HEK293 (cell line): ENCODE results near the gene FTO.

Source experiments
- CTCF ChIA-PET: fragments of 350-600 bp; formaldehyde crosslinking; extraction: SDS; loops from one replicate; lab custom pipeline; 2021; ENCODE audit warnings: antibody characterized with exemption; lab: Yijun Ruan, JAX
- POLR2A ChIA-PET: fragments of 300-600 bp; formaldehyde crosslinking; extraction: SDS; loops from one replicate; lab custom pipeline; 2020; ENCODE audit warnings: antibody characterized with exemption, inconsistent platforms; lab: Yijun Ruan, JAX
- H3K27ac ChIP-seq: fragments of 200-500 bp; sonication (Bioruptor generic); 2 replicates; pipeline ENCODE4 v1.5.1; 2014; ENCODE audit warnings: low read depth, low read length, control low read depth, inconsistent platforms; ENCODE audit errors: extremely low read depth
- H3K36me3 ChIP-seq, 2 experiments: fragments of 200-500 bp in 1 of 2; sonication (Bioruptor generic) in 1 of 2; 1 replicate in 1 of 2; 2 replicates in 1 of 2; pipeline ENCODE4 v1.5.1; 2014 to 2017; ENCODE audit warnings: inconsistent platforms in 2 of 2, low read length in 2 of 2; ENCODE audit not compliant: control insufficient read depth in 2 of 2, insufficient read depth in 1 of 2
- H3K4me1 ChIP-seq: fragments of 200-500 bp; sonication (Bioruptor generic); 2 replicates; pipeline ENCODE4 v1.5.1; 2014; ENCODE audit warnings: mild to moderate bottlenecking, low read length, inconsistent platforms; ENCODE audit not compliant: control insufficient read depth, insufficient read depth
- H3K4me3 ChIP-seq: 2 replicates; pipeline ENCODE4 v1.5.1; 2011; ENCODE audit warnings: low read depth, mild to moderate bottlenecking, control low read depth, low read length, moderate library complexity
- H3K9me3 ChIP-seq: fragments of 200-500 bp; sonication (Bioruptor generic); 2 replicates; pipeline ENCODE4 v1.5.1; 2014; ENCODE audit warnings: low read depth, low read length, inconsistent platforms; ENCODE audit not compliant: control insufficient read depth, insufficient read depth
- IKZF3 ChIP-seq: fragments of 450-650 bp; IDR thresholded peaks from 2 replicates; pipeline ENCODE4 v1.5.0; 2018; ENCODE audit warnings: missing biosample characterization, mild to moderate bottlenecking, missing genetic modification characterization, moderate library complexity
- SCRT2 ChIP-seq: fragments of 450-650 bp; formaldehyde crosslinking; IDR thresholded peaks from 2 replicates; pipeline ENCODE4 v1.5.1; 2016; ENCODE audit warnings: missing biosample characterization, missing genetic modification characterization
- TRIM28 ChIP-seq: IDR thresholded peaks from 2 replicates; pipeline ENCODE4 v1.6.1; 2011; ENCODE audit warnings: low read length, control low read depth, borderline replicate concordance
- ZBTB48 ChIP-seq: fragments of 450-650 bp; formaldehyde crosslinking; IDR thresholded peaks from 2 replicates; pipeline ENCODE4 v1.5.1; 2016; ENCODE audit warnings: missing biosample characterization, missing genetic modification characterization
- ZFHX2 ChIP-seq: fragments of 450-650 bp; formaldehyde crosslinking; conservative IDR thresholded peaks from 2 replicates; pipeline ENCODE4 v1.5.1; 2016; ENCODE audit warnings: missing biosample characterization, missing genetic modification characterization
- ZNF529 ChIP-seq: fragments of 450-650 bp; formaldehyde crosslinking; IDR thresholded peaks from 2 replicates; pipeline ENCODE4 v1.5.1; 2017; ENCODE audit warnings: missing genetic modification characterization, missing biosample characterization; ENCODE audit not compliant: insufficient replicate concordance
- ZNF560 ChIP-seq: fragments of 450-650 bp; formaldehyde crosslinking; IDR thresholded peaks from 2 replicates; pipeline ENCODE4 v1.5.1; 2017; ENCODE audit warnings: missing biosample characterization, missing genetic modification characterization, borderline replicate concordance
- ZNF707 ChIP-seq: fragments of 450-650 bp; formaldehyde crosslinking; IDR thresholded peaks from 2 replicates; pipeline ENCODE4 v1.5.1; 2016; ENCODE audit warnings: missing biosample characterization, missing genetic modification characterization
- ZNF777 ChIP-seq: fragments of 450-650 bp; formaldehyde crosslinking; IDR thresholded peaks from 2 replicates; pipeline ENCODE4 v1.5.1; 2017; ENCODE audit warnings: missing biosample characterization, missing genetic modification characterization, borderline replicate concordance
- ZSCAN23 ChIP-seq: fragments of 450-650 bp; formaldehyde crosslinking; IDR thresholded peaks from 2 replicates; pipeline ENCODE4 v1.5.1; 2016; ENCODE audit warnings: missing biosample characterization, missing genetic modification characterization
- TF ChIP-seq, protein P1 (sequence below): fragments of 450-650 bp; formaldehyde crosslinking; IDR thresholded peaks from 2 replicates; pipeline ENCODE4 v1.5.1; 2017; ENCODE audit warnings: missing biosample characterization, missing genetic modification characterization
- TF ChIP-seq, protein P2 (sequence below): fragments of 450-650 bp; formaldehyde crosslinking; IDR thresholded peaks from 2 replicates; pipeline ENCODE4 v1.5.1; 2016; ENCODE audit warnings: missing biosample characterization, missing genetic modification characterization
- TF ChIP-seq, protein P3 (sequence below): fragments of 450-650 bp; formaldehyde crosslinking; conservative IDR thresholded peaks from 2 replicates; pipeline ENCODE4 v1.5.1; 2016; ENCODE audit warnings: low read depth, missing biosample characterization, missing genetic modification characterization
- TF ChIP-seq, protein P4 (sequence below): fragments of 450-650 bp; formaldehyde crosslinking; IDR thresholded peaks from 2 replicates; pipeline ENCODE4 v1.5.1; 2017; ENCODE audit warnings: missing biosample characterization, missing genetic modification characterization
- TF ChIP-seq, protein P5 (sequence below): fragments of 450-650 bp; formaldehyde crosslinking; IDR thresholded peaks from 2 replicates; pipeline ENCODE4 v1.5.1; 2016; ENCODE audit warnings: missing biosample characterization, missing genetic modification characterization, borderline replicate concordance
- TF ChIP-seq, protein P6 (sequence below): fragments of 450-650 bp; formaldehyde crosslinking; IDR thresholded peaks from 2 replicates; pipeline ENCODE4 v1.5.1; 2016; ENCODE audit warnings: missing biosample characterization, missing genetic modification characterization

The FTO gene

DNA sequence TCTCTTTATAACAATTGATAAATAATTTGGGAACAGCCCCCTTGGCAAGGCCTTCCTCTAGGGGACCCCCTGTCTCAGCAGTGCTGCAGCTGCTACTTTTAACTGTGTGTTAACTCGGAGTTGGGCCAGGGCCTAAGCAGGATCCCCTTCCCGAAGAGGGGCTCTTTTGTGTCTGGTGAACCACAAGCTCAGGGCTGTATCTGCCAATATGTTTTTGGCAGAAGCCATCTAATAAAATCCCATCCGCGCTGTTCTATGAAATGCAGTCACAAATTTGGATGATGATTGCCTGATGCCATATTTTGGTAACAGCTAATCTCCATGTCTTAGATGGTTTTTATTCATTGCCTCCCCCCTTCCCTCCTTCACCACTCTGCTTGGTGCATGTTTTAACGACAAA lies 267.7 kb downstream of the FTO start:
- POLR2A ChIA-PET, result no interaction called here
- TF ChIP-seq SCRT2 (tag by site-specific recombination) (no peak), ZFHX2 (no peak), TRIM28 (no peak), ZBTB48 (no peak), ZNF560 (tag by site-specific recombination) (no peak), ZNF777 (no peak), ZNF707 (tag by site-specific recombination) (no peak), ZSCAN23 (no peak), IKZF3 (tag by site-specific recombination) (no peak), ZNF529 (tag by site-specific recombination) (no peak)
- TF ChIP-seq, protein P1, sequence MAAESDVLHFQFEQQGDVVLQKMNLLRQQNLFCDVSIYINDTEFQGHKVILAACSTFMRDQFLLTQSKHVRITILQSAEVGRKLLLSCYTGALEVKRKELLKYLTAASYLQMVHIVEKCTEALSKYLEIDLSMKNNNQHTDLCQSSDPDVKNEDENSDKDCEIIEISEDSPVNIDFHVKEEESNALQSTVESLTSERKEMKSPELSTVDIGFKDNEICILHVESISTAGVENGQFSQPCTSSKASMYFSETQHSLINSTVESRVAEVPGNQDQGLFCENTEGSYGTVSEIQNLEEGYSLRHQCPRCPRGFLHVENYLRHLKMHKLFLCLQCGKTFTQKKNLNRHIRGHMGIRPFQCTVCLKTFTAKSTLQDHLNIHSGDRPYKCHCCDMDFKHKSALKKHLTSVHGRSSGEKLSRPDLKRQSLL (tag by site-specific recombination), result no peak
- TF ChIP-seq, protein P2, sequence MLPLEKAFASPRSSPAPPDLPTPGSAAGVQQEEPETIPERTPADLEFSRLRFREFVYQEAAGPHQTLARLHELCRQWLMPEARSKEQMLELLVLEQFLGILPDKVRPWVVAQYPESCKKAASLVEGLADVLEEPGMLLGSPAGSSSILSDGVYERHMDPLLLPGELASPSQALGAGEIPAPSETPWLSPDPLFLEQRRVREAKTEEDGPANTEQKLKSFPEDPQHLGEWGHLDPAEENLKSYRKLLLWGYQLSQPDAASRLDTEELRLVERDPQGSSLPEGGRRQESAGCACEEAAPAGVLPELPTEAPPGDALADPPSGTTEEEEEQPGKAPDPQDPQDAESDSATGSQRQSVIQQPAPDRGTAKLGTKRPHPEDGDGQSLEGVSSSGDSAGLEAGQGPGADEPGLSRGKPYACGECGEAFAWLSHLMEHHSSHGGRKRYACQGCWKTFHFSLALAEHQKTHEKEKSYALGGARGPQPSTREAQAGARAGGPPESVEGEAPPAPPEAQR, result no peak
- TF ChIP-seq, protein P3, sequence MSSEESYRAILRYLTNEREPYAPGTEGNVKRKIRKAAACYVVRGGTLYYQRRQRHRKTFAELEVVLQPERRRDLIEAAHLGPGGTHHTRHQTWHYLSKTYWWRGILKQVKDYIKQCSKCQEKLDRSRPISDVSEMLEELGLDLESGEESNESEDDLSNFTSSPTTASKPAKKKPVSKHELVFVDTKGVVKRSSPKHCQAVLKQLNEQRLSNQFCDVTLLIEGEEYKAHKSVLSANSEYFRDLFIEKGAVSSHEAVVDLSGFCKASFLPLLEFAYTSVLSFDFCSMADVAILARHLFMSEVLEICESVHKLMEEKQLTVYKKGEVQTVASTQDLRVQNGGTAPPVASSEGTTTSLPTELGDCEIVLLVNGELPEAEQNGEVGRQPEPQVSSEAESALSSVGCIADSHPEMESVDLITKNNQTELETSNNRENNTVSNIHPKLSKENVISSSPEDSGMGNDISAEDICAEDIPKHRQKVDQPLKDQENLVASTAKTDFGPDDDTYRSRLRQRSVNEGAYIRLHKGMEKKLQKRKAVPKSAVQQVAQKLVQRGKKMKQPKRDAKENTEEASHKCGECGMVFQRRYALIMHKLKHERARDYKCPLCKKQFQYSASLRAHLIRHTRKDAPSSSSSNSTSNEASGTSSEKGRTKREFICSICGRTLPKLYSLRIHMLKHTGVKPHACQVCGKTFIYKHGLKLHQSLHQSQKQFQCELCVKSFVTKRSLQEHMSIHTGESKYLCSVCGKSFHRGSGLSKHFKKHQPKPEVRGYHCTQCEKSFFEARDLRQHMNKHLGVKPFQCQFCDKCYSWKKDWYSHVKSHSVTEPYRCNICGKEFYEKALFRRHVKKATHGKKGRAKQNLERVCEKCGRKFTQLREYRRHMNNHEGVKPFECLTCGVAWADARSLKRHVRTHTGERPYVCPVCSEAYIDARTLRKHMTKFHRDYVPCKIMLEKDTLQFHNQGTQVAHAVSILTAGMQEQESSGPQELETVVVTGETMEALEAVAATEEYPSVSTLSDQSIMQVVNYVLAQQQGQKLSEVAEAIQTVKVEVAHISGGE, result no peak
- TF ChIP-seq, protein P4, sequence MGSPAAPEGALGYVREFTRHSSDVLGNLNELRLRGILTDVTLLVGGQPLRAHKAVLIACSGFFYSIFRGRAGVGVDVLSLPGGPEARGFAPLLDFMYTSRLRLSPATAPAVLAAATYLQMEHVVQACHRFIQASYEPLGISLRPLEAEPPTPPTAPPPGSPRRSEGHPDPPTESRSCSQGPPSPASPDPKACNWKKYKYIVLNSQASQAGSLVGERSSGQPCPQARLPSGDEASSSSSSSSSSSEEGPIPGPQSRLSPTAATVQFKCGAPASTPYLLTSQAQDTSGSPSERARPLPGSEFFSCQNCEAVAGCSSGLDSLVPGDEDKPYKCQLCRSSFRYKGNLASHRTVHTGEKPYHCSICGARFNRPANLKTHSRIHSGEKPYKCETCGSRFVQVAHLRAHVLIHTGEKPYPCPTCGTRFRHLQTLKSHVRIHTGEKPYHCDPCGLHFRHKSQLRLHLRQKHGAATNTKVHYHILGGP (tag by site-specific recombination), result no peak
- TF ChIP-seq, protein P5, sequence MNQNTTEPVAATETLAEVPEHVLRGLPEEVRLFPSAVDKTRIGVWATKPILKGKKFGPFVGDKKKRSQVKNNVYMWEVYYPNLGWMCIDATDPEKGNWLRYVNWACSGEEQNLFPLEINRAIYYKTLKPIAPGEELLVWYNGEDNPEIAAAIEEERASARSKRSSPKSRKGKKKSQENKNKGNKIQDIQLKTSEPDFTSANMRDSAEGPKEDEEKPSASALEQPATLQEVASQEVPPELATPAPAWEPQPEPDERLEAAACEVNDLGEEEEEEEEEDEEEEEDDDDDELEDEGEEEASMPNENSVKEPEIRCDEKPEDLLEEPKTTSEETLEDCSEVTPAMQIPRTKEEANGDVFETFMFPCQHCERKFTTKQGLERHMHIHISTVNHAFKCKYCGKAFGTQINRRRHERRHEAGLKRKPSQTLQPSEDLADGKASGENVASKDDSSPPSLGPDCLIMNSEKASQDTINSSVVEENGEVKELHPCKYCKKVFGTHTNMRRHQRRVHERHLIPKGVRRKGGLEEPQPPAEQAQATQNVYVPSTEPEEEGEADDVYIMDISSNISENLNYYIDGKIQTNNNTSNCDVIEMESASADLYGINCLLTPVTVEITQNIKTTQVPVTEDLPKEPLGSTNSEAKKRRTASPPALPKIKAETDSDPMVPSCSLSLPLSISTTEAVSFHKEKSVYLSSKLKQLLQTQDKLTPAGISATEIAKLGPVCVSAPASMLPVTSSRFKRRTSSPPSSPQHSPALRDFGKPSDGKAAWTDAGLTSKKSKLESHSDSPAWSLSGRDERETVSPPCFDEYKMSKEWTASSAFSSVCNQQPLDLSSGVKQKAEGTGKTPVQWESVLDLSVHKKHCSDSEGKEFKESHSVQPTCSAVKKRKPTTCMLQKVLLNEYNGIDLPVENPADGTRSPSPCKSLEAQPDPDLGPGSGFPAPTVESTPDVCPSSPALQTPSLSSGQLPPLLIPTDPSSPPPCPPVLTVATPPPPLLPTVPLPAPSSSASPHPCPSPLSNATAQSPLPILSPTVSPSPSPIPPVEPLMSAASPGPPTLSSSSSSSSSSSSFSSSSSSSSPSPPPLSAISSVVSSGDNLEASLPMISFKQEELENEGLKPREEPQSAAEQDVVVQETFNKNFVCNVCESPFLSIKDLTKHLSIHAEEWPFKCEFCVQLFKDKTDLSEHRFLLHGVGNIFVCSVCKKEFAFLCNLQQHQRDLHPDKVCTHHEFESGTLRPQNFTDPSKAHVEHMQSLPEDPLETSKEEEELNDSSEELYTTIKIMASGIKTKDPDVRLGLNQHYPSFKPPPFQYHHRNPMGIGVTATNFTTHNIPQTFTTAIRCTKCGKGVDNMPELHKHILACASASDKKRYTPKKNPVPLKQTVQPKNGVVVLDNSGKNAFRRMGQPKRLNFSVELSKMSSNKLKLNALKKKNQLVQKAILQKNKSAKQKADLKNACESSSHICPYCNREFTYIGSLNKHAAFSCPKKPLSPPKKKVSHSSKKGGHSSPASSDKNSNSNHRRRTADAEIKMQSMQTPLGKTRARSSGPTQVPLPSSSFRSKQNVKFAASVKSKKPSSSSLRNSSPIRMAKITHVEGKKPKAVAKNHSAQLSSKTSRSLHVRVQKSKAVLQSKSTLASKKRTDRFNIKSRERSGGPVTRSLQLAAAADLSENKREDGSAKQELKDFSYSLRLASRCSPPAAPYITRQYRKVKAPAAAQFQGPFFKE (tag by site-specific recombination), result no peak
- TF ChIP-seq, protein P6, sequence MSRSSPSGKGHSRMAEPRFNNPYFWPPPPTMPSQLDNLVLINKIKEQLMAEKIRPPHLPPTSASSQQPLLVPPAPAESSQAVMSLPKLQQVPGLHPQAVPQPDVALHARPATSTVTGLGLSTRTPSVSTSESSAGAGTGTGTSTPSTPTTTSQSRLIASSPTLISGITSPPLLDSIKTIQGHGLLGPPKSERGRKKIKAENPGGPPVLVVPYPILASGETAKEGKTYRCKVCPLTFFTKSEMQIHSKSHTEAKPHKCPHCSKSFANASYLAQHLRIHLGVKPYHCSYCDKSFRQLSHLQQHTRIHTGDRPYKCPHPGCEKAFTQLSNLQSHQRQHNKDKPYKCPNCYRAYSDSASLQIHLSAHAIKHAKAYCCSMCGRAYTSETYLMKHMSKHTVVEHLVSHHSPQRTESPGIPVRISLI, result no peak
- TF ChIP-seq, all 188 proteins: peak for 0
- CTCF ChIA-PET, result interaction anchor here (0.6 kb wide), 1 partner anchor 304 kb away, joined by 5 read pairs; no protein-coding TSS in a partner anchor
- Histone ChIP-seq H3K9me3 (no peaks in the 10 kb centered on the region), H3K36me3 (no peaks in the 10 kb centered on the region), H3K4me3 (no peak overlapping the region), H3K4me1 (peaks cover 4% of the 10 kb centered on the region), H3K27ac (no peak overlapping the region)
